ENCODE measurements around the gene DNAJC27.

DNAJC27 gene

DNA sequence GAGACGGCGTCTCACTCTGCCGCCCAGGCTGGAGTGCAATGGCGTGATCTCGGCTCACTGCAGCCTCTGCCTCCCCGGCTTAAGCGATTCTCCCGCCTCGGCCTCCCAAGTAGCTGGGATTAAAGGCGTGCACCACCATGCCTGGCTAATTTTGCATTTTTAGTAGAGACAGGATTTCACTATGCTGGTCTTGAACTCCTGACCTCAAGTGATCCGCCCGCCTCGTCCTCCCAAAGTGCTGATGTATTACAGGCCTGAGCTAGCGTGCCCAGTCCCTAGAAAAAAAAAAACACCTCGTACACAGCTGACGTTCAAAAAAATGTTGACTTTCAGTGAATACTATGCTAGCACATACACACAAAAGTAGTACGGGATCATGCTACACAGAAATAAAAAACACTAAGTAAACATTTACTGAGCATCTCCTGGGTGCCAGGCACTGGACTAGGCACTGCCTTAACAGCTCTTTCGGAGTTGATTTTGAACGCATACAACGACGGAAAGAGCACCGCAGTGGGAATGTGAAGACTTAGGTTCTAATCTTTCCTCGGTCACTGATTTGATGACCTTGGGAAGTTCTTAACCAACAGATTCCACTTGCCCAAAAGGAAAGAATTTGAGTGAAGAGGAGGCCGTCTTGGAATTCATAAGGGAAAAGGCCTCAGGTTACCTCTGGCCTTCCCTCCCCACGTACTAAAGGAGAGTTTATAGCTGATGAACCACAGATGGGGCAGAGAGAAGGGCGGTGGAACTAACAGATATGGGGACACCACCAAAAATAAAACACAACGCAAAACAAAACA, 1.1 kb downstream of the DNAJC27 start:
- DNase-seq (ENCODE audit: low spot score), result no peak

DNA sequence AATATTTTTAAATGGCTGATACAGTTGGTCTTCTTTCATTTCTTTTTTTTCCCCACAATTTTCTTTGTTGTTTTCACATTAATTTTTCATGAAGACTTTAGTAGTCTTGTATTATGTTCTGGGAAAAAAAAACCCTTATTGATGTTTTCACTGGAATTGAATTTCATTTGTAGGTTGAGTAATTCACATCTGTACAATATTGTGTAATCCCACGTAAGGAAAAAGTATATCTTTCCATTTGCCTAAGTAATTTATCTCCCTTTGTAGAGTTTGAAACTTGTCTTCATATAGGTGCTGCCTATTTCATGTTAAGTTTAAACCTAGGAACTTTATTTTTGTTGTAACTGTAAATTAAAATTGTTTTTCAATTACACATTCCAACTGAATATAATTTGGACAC, 2.0 kb downstream of the DNAJC27 start:
- DNase-seq (ENCODE audit: low spot score), result no peak

- DNase-seq (ENCODE audit: low spot score), result no peak
Observed at GRCh38 chr2:24961903-24962302, 9.9 kb downstream of the DNAJC27 start.

DNA sequence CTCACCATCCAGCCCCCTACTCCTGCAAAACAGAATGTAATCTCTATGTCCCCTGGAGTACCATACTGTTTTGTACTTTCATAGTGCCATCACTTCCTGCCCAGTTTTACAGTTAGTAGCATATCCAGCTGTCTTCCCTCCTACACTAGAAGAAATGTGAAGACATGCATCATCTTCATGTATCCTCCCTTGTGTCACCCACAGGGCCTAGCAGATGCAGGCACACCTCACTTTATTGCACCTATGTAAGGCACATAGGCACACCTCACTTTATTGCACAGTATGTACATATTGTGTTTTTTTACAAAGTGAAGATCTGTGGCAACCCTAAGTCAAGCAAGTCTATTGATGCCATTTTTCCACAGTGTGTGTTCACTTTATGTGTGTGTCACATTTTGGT, 12.0 kb downstream of the DNAJC27 start:
- no peak for DNase-seq (ENCODE audit: low spot score)

GRCh38 chr2:24958411-24958935, 13.3 kb downstream of the DNAJC27 start:
- no peak for DNase-seq (ENCODE audit: low spot score)

GRCh38 chr2:24957976-24958375, 13.8 kb downstream of the DNAJC27 start:
- no peak for DNase-seq (ENCODE audit: low spot score)

DNA sequence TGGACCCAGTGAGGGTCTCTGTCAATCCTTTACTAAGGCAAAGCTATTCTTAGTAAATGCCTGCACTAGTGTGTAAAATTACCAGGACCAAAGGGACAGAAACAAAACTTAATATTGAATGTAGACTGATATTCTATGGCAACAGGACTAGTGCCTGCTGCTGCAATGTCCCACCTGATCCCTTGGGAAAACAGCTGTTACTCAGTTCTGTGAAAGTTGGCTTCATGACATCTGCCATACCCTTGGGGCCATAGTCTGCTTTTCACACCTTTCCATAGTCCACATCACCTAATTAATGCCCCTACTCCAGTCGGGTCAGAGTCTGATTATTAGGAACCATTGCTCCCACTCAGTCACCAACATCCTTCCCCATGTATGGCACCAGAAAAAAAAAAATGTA, 14.5 kb downstream of the DNAJC27 start:
- DNase-seq (ENCODE audit: low spot score), result no peak

DNA sequence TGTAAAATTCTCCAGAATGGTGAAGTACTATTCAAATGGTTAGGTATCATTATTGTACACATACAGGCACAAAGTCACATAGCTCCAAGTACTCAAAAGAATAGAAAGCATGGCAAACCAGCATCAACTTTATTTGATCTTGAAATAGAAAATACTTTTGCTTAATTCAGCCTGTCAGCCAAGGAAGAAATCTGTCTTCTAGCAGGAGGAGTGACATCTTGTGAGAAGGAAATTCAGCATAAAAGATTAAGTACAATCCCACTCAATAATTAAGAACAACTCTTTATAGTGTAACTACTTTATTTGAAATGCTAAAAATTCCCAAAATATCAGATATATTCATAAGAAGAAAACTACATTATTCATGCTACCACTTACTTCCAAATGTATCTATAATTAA, 15.8 kb downstream of the DNAJC27 start:
- DNase-seq (ENCODE audit: low spot score), result no peak

DNA sequence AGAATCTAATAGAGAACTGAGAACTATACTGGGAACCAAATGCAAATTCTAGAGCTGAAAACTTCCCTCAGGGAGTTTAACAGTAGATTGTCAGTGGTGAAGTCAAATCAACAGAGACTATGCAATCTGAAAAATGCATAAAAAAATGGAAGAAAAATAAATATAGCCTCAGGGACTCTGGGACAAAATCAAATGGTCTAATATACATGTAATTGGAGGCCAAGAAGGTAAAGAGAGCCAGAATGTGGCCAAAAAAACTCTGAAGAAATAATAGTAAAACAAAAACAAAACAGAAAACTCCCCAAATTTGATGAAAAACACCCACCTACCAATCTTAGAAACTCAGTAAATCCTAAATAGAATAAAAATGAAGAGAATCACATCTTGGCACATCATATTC, 16.5 kb downstream of the DNAJC27 start:
- no peak for DNase-seq (ENCODE audit: low spot score)

- DNase-seq (ENCODE audit: low spot score), result no peak
Observed at GRCh38 chr2:24950102-24950501, 21.7 kb downstream of the DNAJC27 start.

DNA sequence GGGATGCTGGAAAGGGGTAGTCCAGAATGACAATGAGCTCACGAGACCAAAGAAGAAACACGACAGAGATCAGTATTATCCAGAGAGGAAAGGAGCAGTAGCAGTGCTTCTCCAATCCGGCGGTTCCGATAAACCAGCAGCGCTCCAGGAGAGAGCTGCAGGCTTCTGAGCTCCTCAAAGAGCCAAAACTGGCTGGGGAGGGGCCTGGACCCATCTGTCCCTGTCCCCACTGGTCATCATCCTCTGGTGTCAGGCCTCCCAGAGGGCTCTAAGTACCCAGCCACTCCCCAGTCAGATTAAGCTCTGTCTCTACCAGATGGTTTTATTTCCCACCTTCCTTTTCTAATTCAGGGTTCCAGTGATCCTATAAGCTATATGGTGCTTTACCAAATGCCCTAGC, 23.2 kb downstream of the DNAJC27 start:
- DNase-seq (ENCODE audit: low spot score), result no peak

DNA sequence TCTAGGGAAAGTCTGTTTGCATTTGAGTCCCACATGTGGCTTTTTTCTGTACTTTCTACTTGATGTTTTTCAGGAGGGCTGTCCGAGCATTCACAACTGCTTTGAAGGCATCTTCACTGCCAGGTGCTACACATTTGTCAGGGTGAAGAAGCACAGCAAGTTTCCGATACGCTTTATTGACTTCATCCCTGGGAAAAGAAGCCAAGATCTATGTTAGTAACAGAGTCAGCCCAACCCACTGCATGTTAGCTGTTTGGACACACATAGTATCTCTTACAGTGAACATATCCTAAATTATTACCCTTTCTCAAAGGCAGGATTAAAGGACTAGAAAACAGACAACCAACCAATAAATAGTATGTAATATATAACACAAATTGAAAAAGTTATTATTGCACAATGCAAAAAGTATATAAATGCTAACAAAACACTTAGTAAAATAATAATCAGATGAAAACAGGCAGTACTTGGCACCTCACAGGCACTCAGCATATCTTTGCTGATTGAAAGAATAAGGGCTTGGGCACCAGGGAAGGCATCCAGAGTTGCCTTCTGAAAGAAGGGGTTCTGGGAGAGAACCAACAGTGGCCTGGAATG, 24.1 kb downstream of the DNAJC27 start:
- DNase-seq (ENCODE audit: low spot score), result no peak

DNA sequence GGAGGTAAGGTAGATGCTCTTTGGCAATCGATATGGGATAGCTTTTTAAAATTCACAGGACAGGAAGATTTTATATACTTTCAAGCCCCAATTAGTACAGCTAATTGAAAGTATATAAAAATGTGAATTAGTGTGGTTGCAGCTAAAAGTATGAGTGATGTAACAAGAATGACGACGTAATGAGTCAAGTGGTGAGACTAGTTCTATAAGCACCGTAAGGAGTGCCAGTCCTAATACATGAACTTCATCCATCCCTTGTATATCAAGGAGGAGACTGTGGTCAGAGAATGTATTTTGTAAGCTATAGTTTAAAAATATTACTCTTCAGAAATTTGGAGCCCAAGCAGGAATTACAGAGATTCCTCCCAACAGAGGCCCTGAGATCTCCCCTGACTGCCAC, 25.8 kb downstream of the DNAJC27 start:
- no peak for DNase-seq (ENCODE audit: low spot score)

DNA sequence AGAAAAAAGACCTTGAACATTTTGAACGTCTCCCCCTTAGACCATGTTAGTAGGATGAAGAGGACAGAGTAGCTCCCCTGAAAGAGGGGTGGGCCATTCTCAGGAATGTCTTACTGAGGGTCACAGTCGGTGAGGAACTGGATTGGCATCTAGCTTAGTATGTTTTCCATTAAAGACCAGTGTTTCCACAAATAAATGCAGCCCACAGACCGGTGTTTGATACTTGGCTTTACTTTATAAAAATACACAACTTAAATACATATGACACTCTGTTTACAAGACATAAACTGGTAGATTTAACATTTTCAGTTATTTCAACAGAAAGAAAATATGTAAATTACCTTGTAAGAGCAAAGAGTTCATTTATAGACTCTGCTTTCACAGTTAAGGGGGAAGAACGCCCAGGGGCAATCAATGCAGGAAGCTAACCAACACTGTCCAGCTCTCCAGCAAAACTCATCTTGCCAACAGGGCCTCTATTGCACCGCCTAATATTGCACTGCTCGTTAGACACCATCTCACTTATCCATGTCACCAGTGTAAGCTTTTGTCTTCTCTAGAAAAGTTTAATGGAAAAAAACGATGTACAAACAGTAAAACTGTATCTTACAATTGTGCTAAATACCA, 28.2 kb downstream of the DNAJC27 start:
- no peak for DNase-seq (ENCODE audit: low spot score)

DNA sequence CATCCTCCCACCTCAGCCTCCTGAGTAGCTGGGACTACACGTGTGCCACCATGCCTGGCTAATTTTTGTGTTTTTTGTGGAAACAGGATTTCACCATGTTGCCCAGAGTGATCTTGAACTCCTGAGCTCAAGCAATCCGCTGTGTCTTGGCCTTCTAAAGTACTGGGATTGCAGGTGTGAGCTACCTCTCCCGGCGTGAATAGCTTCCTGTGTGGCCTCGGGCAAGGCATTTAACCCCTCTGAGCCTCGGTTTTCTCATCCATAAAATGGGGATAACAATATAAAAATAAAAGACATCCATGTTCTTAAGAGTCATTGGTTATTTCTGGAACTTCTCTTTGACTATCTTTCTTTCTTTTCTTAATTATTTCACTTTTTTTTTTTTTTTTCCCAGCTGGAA, 32.4 kb downstream of the DNAJC27 start:
- no peak for DNase-seq (ENCODE audit: low spot score)

DNA sequence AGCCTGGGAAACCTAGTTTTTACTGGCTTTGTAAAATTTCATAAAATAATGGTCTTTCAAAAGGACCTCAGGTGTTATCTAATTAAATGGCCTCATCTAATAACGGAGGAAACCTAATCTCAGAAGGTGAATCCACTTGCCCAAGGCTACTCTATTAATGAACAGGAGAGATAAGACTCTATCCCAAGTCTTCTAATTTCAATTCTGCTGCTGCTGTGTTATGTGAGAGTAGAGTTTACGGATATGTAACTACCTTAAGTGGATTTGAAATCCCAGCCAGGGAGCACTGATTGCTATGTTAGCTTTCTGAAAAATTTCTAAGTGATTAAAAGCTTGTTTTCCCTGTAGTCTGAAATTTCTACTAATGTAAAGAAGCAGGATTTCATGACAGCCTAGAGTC, 34.5 kb downstream of the DNAJC27 start:
- no peak for DNase-seq (ENCODE audit: low spot score)

GRCh38 chr2:24935145-24935544, 36.6 kb downstream of the DNAJC27 start:
- DNase-seq (ENCODE audit: low spot score), result no peak

DNA sequence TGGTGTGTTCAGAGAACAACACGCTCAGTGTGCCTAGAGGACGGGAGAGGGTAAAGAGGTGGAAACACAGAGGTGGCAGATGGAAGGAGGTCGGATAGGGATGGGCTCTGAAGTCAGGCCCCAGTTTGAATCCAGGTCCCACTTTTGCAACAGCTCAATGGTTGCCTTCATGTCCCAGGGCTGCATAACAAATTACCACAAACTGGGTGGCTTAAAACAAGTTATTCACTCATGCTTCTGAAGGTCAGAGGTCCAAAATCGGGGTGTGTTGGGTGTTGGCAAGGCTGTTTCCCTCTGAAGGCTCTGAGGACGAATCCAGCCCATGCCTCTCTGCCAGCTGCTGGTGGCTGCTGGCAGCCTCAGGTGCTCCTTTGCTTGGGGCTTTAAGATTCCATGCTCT, 39.0 kb downstream of the DNAJC27 start:
- no peak for DNase-seq (ENCODE audit: low spot score)

DNA sequence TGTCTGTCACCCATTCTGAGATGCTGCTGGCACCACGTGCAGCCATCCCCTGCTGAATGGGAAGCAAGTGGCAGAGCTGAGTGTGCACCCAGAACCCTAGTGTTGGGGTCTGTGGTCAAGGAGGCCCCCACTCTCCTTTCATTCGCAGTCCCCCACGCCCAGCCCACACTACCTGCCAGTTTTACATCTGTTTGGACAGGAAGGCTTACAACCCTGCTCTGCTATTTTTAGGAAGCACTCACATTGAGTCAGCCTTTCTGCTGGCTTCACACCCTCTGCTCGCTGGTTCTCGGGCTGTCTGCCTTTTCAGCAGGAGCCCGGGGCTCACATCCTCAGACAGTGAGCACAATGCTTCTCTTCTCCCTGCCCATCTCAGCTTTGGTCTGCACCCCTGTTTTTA, 41.0 kb downstream of the DNAJC27 start:
- DNase-seq (ENCODE audit: low spot score), result no peak

DNA sequence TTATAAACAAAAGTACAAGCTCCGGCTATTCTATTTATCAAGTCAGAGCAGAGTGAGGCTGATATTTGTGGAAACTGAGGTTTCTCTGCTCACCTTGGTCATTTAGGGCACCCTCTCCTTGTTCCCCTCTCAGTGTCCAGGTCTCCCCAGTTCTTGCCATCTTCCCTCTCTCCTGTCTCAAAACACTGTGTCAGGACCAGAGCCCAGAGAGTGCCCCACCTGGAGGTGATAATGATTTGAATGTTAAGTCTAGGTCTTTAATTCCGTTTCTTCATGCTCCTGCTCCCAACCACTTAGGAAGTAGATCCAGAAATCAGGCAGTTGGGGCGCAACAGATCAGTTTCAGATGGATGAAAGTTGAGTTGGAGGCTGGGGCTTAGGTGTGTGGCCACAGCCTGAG, 42.5 kb downstream of the DNAJC27 start:
- no peak for DNase-seq (ENCODE audit: low spot score)

DNA sequence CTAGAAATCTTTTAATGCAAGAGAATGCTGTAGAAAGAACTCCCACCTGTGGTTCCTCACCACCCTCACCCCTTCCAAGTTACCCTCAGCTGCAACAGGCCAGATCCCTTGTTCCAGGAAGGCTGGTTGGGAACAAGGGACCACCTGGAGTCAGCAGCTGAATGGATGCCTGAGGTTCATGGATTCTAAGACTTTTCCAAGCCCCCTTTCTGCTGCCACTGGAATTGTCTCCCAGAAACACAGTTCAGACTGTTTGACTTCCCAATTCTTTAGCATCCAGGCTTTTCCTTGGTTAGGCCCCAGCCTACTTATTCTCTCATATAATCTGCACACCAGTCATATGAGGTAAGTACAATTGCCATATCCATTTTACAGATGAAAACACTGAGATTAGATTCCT, 43.7 kb downstream of the DNAJC27 start:
- no peak for DNase-seq (ENCODE audit: low spot score)

GRCh38 chr2:24926602-24927252, 45.0 kb downstream of the DNAJC27 start:
- DNase-seq (ENCODE audit: low spot score), result peak; percentile 18

- no peak for DNase-seq (ENCODE audit: low spot score)
Observed at GRCh38 chr2:24926220-24926601, 45.5 kb downstream of the DNAJC27 start.
